Neural progenitor cell (in vitro differentiated cells): Measurements from ENCODE around the gene RNF31.

Source experiments
- CTCF ChIP-seq: fragments of 200-600 bp; sonication (generic); IDR thresholded peaks from 2 replicates; pipeline ENCODE4 v1.5.1; 2017; ENCODE audit warnings: antibody characterized with exemption, mild to moderate bottlenecking
- EZH2 ChIP-seq: fragments of 200-600 bp; sonication (generic); IDR thresholded peaks from 2 replicates; pipeline ENCODE4 v1.6.1; 2017; ENCODE audit warnings: antibody characterized with exemption, mild to moderate bottlenecking, moderate library complexity
- EZH2phosphoT487 ChIP-seq: fragments of 200-600 bp; sonication (generic); IDR thresholded peaks from 2 replicates; pipeline ENCODE4 v1.6.1; 2017; ENCODE audit warnings: antibody characterized with exemption

GRCh38 chr14:24117179-24117578 is 30.1 kb upstream of the RNF31 start:
- no peak for TF ChIP-seq EZH2
- TF ChIP-seq CTCF: no peak
- no peak for TF ChIP-seq EZH2phosphoT487
